ENCODE measurements around the gene CBFB.

GRCh38 chr16:67089101-67089500 lies 60.2 kb downstream of the CBFB start:
- TF ChIP-seq CTCF (IDR thresholded peaks at IDR 0.05; ENCODE audit: poor library complexity, severe bottlenecking) (no peak), EZH2 (IDR thresholded peaks at IDR 0.05; ENCODE audit: borderline replicate concordance, insufficient read depth, low read length, poor library complexity, severe bottlenecking) (no peak), MXI1 (conservative IDR thresholded peaks at IDR 0.05; ENCODE audit: poor library complexity, severe bottlenecking) (no peak), REST (IDR thresholded peaks at IDR 0.05; ENCODE audit: borderline replicate concordance) (no peak)
